K562 treated with DMSO at 1 percent for 4 hours (cell line): ENCODE results near the gene MRPL18. TPM values are rescaled to one million over a fixed set of nuclear protein-coding genes. Genes with fewer than 3 reads are reported as not detected.

ENCODE experiments used
- total RNA-seq: library from RNA; unstranded; fragments of 300-600 nt; gene quantifications from 2 replicates; pipeline ENCODE4 v1.2.3, GENCODE V29; 2022; ENCODE audit not compliant: insufficient read depth

The MRPL18 gene
- 127 and 132 TPM in 2 replicates for total RNA-seq

DNA sequence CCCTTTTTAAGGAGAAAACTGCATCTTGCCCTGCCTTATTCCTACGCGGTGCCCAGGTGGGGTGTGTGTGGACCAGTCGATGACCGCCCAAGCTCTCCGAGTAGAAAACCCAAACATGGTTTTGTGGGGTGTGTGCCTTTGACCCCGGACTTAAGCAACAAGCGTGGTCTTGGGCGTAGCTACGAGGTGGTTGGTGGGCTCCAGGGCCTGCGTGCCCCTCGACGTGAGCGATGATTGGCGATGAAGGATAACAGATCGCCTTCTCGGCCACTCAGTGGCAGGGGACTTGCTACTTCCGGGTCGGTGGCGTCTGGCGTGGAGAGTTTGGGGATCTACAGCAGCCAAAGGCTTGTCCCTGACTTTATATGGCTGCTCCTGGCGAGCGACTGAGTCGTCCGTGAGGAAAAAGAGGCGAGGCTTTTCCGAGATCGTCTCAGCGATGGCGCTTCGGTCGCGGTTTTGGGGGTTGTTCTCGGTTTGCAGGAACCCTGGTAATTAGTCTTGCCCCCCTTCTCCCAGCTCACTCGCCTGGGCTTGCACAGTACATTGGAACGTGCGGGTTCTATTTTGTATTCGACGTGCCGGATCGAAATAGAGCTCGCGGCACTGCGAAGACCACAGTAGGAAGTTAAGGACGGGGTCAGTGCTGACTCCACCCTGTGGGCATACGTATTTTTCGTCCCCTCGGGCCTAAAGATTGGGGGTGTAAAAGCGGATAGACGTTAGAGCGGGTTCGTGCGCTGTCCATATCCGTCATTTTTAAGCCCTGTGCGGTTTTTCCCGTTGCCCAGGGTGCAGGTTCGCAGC, at the start of gene MRPL18:
Gene MRPL18, plus strand, starts transcription at position 319 of the 807 bp plus-strand sequence. Its CDS starts 121 bp downstream, at position 440.

DNA sequence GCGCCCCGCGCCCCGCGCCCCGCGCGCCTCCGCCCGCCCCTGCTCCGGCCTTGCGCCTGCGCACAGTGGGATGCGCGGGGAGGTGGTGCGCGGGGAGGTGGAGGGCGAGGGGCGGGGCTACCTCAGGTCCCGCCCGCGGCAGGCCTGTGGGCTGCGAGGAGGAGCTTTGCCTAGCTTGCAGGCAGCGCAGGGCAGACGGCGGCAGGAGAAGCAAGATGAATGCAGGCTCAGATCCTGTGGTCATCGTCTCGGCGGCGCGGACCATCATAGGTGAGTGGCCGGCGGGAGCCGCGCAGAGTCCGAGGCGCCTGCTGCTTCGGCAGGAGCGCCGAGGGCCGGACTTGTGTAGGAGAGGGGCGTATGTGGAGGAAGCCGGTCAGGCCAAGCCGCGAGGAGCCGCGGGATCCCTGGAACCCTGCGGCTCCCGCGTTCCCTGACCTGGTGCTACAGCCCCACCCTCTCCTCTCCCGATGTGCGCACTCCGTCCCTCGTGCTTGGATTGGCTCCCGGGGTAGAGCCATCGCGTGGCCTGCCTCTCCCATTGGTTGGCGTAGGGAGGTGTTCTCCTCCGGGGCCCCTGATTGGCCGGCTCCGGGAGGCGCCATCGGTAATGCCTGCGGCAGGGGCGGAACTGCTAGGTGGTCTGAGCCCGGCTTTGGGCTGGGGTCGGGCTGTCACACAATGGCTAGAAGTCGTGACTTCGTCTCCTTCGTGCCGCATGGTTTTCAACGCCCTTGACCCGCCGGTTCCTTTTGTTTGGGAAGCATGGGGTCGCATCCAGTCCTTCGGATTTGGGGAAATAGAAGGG, 28.2 kb upstream of the MRPL18 start, which contains the start of gene ACAT2:
Gene ACAT2, plus strand, starts transcription at position 173 of the 808 bp plus-strand sequence. Its CDS starts 43 bp downstream, at position 216.

DNA sequence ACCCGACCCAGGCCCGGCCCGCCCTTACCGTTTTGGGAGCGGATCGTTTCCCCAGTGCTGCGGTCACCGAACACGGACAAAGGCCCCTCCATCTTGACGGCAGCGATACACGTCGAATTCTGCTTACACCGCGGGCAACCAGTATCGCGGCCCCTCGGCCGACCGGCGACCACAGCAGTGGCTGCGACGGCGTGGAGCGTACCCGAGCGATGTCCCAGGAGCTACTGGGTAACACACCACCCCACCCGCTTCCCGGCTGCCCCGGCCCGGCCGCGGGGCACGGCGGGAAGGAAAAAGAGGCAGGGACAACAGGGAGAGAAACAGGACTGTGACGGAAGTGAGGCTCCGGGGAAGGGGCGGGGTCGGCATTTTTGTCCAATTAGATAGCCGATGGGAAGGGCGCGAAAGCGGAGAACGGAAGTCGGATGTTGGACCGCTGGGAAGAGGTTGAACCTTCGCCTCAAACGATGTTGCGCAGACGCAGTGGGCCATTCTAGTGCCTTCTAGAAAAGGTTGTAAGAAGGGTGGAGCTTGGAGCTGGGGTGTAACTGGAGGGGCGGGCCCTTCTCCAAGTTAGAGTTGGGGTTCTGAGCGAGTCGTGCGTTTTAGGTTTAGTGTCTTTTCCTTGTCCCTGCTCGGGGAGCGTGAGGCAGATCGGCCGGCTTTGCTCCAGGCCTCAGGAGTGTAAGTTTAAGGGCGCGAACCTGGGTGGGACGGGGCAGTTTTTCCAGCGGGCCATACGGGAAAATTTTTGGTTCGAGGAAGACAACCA, 704 bp upstream of the MRPL18 start, which contains the start of gene TCP1:
Gene TCP1, minus strand, starts transcription at position 226 of the 772 bp plus-strand sequence. Its CDS starts 134 bp downstream, at position 92.

DNA sequence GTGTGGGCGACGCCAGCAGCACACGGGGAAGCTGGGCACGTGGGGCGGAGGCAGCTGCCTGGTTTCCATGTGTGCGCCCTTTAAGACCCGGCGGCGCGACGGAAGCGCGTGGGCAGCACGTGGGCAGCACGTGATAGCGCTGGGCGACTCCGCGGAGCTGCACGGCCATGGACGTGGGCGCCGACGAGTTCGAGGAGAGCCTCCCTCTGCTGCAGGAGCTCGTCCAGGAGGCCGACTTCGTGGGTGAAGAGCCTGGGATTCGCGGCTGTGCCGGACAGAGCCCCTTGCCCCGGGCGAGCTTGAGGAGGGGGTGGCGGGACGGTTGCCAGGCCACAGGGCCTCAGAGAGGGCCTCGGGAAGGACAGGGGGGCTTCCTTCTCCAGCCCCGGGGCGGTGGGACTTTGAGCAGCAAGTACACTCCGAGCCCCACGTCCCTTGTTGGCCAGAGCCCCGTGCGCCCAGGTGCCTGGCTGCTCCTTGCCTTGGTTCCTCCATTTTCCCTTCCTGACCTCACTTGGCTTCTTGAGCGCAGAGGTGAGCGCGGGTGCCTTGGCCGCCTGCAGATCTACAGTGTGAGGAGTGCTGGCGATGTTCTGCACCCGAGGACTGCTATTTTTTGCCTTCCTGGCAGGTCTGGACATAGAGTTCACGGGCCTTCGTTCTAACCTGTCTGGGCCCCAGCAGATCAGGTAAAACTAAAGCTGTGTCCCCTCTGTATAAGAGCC, 10.0 kb downstream of the MRPL18 start, which contains the start of gene PNLDC1:
Gene PNLDC1, plus strand, starts transcription at position 136 of the 725 bp plus-strand sequence. Its CDS starts 32 bp downstream, at position 168.

Other genes with a start within 250 kb of the MRPL18 start
- 65.8 and 68.5 TPM in 2 replicates for gene SOD2, start 97.2 kb upstream of the MRPL18 start, total RNA-seq
- gene WTAP, start 63.0 kb upstream of the MRPL18 start, total RNA-seq = 56.8 and 65.8 TPM in 2 replicates
- 30.7 and 33.2 TPM in 2 replicates for gene ACAT2, start 28.4 kb upstream of the MRPL18 start, total RNA-seq
- 187 and 223 TPM in 2 replicates for gene TCP1, start 865 bp upstream of the MRPL18 start, total RNA-seq
- gene PNLDC1, start 9.8 kb downstream of the MRPL18 start, total RNA-seq = not detected in 2 replicates
- not detected in 2 replicates for gene MAS1, start 100.5 kb downstream of the MRPL18 start, total RNA-seq
- gene IGF2R, start 178.6 kb downstream of the MRPL18 start, total RNA-seq = 55.1 and 77.0 TPM in 2 replicates